Lung (tissue), 12 donors: ENCODE measurements around the gene TRPC4AP. TPM values are rescaled to one million over a fixed set of nuclear protein-coding genes. Genes with fewer than 3 reads are reported as not detected.

ENCODE experiments used
- ATAC-seq: fragments of 200-7000 bp; cut with Tn5 transposase; one replicate; pipeline ENCODE4 v1.9.1; 2020; ENCODE audit warnings: moderate number of reproducible peaks; ENCODE audit not compliant: insufficient read depth, low FRiP score
- DNase-seq, 3 donors: peaks; one replicate each; pipeline ENCODE4 v3.0.0-alpha.2; 2013 to 2017
- H3K27ac ChIP-seq, 2 donors: one replicate each; pipeline ENCODE4 v1.5.1; 2013; ENCODE audit warnings: mild to moderate bottlenecking in 2 of 2, moderate library complexity in 2 of 2, control low read depth in 1 of 2, inconsistent platforms in 1 of 2, low read depth in 1 of 2, low read length in 1 of 2
- H3K27me3 ChIP-seq, 3 donors: one replicate each; pipeline ENCODE4 v1.5.1; 2013; ENCODE audit warnings: low read length in 2 of 3; ENCODE audit not compliant: control insufficient read depth in 3 of 3, insufficient read depth in 3 of 3
- H3K36me3 ChIP-seq, 4 donors: one replicate each; pipeline ENCODE4 v1.5.1; 2013; ENCODE audit warnings: low read length in 4 of 4, mild to moderate bottlenecking in 1 of 4, moderate library complexity in 1 of 4; ENCODE audit not compliant: control insufficient read depth in 4 of 4, insufficient read depth in 4 of 4
- H3K4me1 ChIP-seq, 5 donors: one replicate each; pipeline ENCODE4 v1.5.1; 2013; ENCODE audit warnings: low read length in 5 of 5, mild to moderate bottlenecking in 2 of 5, moderate library complexity in 1 of 5; ENCODE audit not compliant: control insufficient read depth in 5 of 5, insufficient read depth in 5 of 5
- H3K4me3 ChIP-seq: one replicate; pipeline ENCODE4 v1.5.1; 2013; ENCODE audit warnings: mild to moderate bottlenecking, control low read depth, moderate library complexity
- H3K9ac ChIP-seq, 2 donors: one replicate each; pipeline ENCODE4 v1.5.1; 2013; ENCODE audit warnings: low read length in 2 of 2, control low read depth in 1 of 2; ENCODE audit not compliant: insufficient read depth in 1 of 2
- H3K9me3 ChIP-seq, 4 donors: one replicate each; pipeline ENCODE4 v1.5.1; 2013; ENCODE audit warnings: low read length in 3 of 4, mild to moderate bottlenecking in 1 of 4, moderate library complexity in 1 of 4; ENCODE audit not compliant: control insufficient read depth in 4 of 4, insufficient read depth in 3 of 4
- CTCF ChIP-seq: IDR thresholded peaks from 2 replicates; pipeline ENCODE4 v1.5.1; 2012; ENCODE audit warnings: mild to moderate bottlenecking; ENCODE audit errors: control extremely low read depth, extremely low read depth
- WGBS, 2 donors: extraction: QIAGEN DNeasy Blood & Tissue Kit; methylation state at CpG; one replicate each; pipeline ENCODE4 v1.1.7; 2013; 5-methylcytosine and 5-hydroxymethylcytosine counted together
- polyA plus RNA-seq, 2 donors: library from polyadenylated mRNA; stranded (reverse); fragments of 200-250 nt; gene quantifications; one replicate each; pipeline ENCODE4 v1.2.1, GENCODE V29; 2013
- total RNA-seq, 2 donors: library from RNA; depleted of rRNA in 1 of 2; stranded (reverse); fragments of >200 nt in 1 of 2; gene quantifications; one replicate each; pipeline ENCODE4 v1.2.1, GENCODE V29; 2014 to 2021
- donor health status: control.
- donor health status: control.
- donor health status: Bipolar disorder and iron deficiency.
- donor health status: healthy.
- donor health status: DM: yes; HTN: yes; CAD: no.

The TRPC4AP gene
- total and polyA plus RNA-seq, 4 donors: 37.6 to 62.5 (median 50.2) TPM

DNA sequence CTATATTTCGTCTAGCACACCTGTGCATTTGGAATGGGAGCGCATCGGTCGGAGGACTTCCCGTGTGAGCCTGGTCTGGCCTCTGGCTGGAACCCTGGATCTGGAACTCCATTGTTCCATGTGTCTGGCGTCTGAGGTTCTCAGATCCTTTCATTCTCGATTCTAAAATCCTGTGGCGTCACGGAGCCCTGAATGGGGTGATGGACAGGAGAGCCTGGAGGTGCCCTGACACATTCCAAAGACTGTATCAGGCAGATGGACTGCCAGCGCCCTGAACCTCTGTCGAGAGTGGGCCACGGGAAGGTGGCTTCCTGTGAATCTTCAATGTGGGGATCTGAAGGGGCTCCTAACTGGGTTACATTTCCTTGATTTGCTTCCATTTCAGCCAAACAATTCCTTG, 116.3 kb downstream of the TRPC4AP start:
- WGBS, 2 donors: 85 to 86% methylated on average over 12 of the region's 12 CpGs
- H3K4me3 ChIP-seq: no peak overlapping the region

DNA sequence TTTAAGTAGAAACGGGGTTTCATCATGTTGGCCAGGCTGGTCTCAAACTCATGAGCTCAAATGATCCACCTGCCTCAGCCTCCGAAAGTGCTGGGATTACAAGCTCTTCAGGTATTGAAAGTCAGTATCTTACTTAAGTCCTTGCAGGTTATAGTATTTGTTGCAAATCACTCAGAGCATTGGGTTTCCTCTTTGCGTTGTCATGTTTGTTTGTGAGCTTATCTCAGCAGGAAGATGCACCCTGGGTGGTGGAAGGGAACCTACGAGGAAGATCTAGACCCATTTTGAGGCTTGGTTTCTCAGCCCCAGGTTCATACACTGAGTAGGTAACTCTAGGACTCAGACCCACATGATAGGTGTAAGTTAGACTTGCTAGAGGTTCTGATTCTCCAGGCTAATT, 118.4 kb downstream of the TRPC4AP start:
- 81 to 84% methylated on average over 4 of the region's 4 CpGs for WGBS, 2 donors

More for the DNA sequence above, 116.3 kb downstream of the TRPC4AP start:
- no peak for ATAC-seq
- Histone ChIP-seq H3K27ac (no peak overlapping the region), H3K27me3 (peaks cover 0 to 2% (median 0%) of the 10 kb centered on the region in 3 donors), H3K36me3 (no peaks in the 10 kb centered on the region), H3K4me1 (peaks cover 0 to 11% (median 0%) of the 10 kb centered on the region in 5 donors), H3K9me3 (no peaks in the 10 kb centered on the region), H3K9ac (no peak overlapping the region)
- TF ChIP-seq CTCF: no peak
- no peak for DNase-seq

DNA sequence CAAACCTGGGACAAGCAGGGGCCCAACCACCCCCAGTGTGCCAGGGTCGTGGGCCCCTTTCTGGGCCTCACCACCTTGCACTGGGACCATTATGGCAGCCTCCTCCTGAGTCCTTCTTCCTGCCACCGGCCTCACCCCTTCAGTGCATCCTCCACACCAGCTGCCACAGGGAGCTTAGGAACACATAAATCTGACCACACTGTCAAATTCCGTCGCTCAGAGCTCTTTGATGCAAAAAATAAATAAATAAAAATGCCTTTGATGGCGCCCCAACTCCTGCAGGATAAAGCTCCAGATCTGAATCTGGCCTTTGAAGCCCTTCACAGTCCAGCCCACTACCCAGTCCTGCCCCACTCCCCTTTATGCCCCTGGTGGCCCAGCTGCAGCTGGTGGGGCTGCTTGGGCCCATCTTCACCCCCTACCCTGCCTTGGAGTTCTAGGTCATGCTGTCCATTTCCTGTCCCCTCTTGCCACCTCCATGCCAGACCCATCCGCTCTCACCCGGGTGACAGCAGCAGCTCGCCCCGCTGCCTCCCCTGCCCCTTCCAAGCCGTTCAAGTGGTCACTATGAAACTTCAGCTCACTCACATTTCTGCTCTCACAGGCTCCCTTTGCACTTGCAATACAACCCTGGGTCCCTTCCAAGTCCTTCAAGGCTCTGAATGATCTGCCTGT, 120.9 kb downstream of the TRPC4AP start:
- WGBS, 2 donors: 81% methylated on average over 10 of the region's 10 CpGs
- no peak for TF ChIP-seq CTCF
- H3K27ac ChIP-seq: no peak overlapping the region

More for the DNA sequence above, 118.4 kb downstream of the TRPC4AP start:
- Histone ChIP-seq H3K36me3 (no peaks in the 10 kb centered on the region), H3K9ac (no peak overlapping the region), H3K27ac (no peak overlapping the region), H3K9me3 (no peaks in the 10 kb centered on the region), H3K27me3 (peaks cover 0 to 2% (median 0%) of the 10 kb centered on the region in 3 donors), H3K4me1 (peaks cover 0 to 15% (median 0%) of the 10 kb centered on the region in 5 donors), H3K4me3 (no peak overlapping the region)
- ATAC-seq (no peak), DNase-seq (no peak)
- TF ChIP-seq CTCF: no peak

More for the DNA sequence above, 120.9 kb downstream of the TRPC4AP start:
- H3K9me3 ChIP-seq: no peaks in the 10 kb centered on the region
- peaks cover 0 to 24% (median 0%) of the 10 kb centered on the region in 5 donors for H3K4me1 ChIP-seq
- peak; percentile 52 to 56 (median 54) for DNase-seq
- H3K36me3 ChIP-seq: no peaks in the 10 kb centered on the region
- ATAC-seq: no peak
- no peak overlapping the region for H3K4me3 ChIP-seq
- peaks cover 0 to 2% (median 0%) of the 10 kb centered on the region in 3 donors for H3K27me3 ChIP-seq
- no peak overlapping the region for H3K9ac ChIP-seq
